Measurements from ENCODE around the gene ATN1.

The ATN1 gene

DNA sequence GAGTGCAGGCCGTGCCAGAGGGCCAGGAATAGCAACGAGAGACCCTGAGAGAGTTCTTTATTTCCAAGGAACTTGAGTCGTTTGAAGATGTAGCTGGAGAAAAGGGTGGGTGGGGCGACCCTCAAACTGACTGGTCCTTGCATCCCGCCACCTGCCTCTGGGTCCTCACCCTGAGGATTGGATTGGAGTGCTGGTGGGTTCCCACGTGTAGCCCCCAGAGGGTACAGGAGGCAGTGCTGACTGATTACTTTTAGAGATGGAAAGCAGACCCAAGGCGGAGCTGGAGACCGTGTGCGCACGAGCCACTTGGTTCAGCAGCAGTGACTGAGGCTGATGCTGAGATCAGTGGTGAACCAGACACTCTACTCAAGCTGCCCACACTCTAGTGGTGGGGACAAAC is 49.9 kb downstream of the ATN1 start:
- Histone ChIP-seq H3K27ac (replicated peaks) (no peak overlapping the region), H3K4me3 (replicated peaks; ENCODE audit: insufficient read depth, low read length) (no peak overlapping the region), H3K27me3 (ENCODE audit: insufficient read depth, poor library complexity, severe bottlenecking) (no peaks in the 10 kb centered on the region)
- no peak for DNase-seq (ENCODE audit: low read depth in 1 of 2, low spot score in 1 of 2)
- TF ChIP-seq, protein P1, sequence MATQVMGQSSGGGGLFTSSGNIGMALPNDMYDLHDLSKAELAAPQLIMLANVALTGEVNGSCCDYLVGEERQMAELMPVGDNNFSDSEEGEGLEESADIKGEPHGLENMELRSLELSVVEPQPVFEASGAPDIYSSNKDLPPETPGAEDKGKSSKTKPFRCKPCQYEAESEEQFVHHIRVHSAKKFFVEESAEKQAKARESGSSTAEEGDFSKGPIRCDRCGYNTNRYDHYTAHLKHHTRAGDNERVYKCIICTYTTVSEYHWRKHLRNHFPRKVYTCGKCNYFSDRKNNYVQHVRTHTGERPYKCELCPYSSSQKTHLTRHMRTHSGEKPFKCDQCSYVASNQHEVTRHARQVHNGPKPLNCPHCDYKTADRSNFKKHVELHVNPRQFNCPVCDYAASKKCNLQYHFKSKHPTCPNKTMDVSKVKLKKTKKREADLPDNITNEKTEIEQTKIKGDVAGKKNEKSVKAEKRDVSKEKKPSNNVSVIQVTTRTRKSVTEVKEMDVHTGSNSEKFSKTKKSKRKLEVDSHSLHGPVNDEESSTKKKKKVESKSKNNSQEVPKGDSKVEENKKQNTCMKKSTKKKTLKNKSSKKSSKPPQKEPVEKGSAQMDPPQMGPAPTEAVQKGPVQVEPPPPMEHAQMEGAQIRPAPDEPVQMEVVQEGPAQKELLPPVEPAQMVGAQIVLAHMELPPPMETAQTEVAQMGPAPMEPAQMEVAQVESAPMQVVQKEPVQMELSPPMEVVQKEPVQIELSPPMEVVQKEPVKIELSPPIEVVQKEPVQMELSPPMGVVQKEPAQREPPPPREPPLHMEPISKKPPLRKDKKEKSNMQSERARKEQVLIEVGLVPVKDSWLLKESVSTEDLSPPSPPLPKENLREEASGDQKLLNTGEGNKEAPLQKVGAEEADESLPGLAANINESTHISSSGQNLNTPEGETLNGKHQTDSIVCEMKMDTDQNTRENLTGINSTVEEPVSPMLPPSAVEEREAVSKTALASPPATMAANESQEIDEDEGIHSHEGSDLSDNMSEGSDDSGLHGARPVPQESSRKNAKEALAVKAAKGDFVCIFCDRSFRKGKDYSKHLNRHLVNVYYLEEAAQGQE (IDR thresholded peaks at IDR 0.05; ENCODE audit: insufficient replicate concordance, low read depth): no peak
- 0 out of 2 replicates have a peak, but pooled peaks have one; percentile 4 for TF ChIP-seq POLR2AphosphoS5 (IDR thresholded peaks at IDR 0.05; ENCODE audit: low read depth)

DNA sequence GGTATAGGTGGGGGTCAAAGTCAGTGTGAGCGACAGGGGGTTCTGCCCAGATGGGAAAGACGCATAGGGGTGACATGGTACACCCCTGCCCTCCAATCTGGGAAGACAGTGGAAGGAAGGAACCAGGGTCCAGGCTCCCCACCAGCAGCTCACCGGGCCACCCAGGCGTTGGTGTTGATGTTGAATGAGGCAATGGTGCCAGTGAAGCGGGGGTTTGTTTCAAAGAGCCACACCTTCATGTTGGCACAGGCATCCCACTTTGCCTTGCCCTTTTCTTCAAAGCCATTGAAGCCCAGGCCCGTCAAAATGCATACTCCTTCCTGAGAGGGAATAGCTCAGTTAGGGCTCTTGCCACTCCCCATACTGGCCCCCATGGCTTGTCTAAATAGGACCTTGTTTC is 50.4 kb downstream of the ATN1 start:
- Histone ChIP-seq H3K27ac (replicated peaks) (no peak overlapping the region; the same call in 1 of the 2 replicates), H3K27me3 (ENCODE audit: insufficient read depth, poor library complexity, severe bottlenecking) (no peaks in the 10 kb centered on the region), H3K4me3 (replicated peaks; ENCODE audit: insufficient read depth, low read length) (no peak overlapping the region)
- DNase-seq (ENCODE audit: low read depth in 1 of 2, low spot score in 1 of 2): no peak
- TF ChIP-seq POLR2AphosphoS5 (IDR thresholded peaks at IDR 0.05; ENCODE audit: low read depth) (no peak), SPI1 (IDR thresholded peaks at IDR 0.05; ENCODE audit: borderline replicate concordance, low read depth) (no peak), GABPA (IDR thresholded peaks at IDR 0.05; ENCODE audit: low read depth) (no peak)
- TF ChIP-seq, protein P1 (IDR thresholded peaks at IDR 0.05; ENCODE audit: insufficient replicate concordance, low read depth): no peak
- TF ChIP-seq, protein P2, sequence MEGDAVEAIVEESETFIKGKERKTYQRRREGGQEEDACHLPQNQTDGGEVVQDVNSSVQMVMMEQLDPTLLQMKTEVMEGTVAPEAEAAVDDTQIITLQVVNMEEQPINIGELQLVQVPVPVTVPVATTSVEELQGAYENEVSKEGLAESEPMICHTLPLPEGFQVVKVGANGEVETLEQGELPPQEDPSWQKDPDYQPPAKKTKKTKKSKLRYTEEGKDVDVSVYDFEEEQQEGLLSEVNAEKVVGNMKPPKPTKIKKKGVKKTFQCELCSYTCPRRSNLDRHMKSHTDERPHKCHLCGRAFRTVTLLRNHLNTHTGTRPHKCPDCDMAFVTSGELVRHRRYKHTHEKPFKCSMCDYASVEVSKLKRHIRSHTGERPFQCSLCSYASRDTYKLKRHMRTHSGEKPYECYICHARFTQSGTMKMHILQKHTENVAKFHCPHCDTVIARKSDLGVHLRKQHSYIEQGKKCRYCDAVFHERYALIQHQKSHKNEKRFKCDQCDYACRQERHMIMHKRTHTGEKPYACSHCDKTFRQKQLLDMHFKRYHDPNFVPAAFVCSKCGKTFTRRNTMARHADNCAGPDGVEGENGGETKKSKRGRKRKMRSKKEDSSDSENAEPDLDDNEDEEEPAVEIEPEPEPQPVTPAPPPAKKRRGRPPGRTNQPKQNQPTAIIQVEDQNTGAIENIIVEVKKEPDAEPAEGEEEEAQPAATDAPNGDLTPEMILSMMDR (IDR thresholded peaks at IDR 0.05; ENCODE audit: insufficient read depth, low read length): no peak

DNA sequence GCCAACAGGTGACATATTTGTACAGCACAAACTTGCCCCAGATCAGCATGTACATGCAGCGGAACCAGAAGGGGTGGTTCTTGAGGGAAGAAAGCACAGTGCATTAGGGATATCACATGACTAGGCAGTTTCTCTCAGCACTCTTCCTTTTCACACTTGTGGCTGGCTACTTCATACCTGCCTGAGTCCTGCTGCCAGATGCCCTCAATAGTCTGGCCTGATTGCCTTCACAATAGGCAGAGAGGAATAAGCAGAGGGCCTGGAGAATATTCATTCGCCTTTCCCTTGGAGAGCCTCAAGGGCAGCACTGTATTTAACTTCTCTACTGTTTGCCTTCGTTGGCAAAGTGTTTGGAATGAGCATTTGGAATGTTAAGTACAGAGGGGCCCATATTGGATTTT is 50.9 kb downstream of the ATN1 start:
- no peak for DNase-seq (ENCODE audit: low read depth in 1 of 2, low spot score in 1 of 2)
- TF ChIP-seq GABPA (IDR thresholded peaks at IDR 0.05; ENCODE audit: low read depth) (no peak), SPI1 (IDR thresholded peaks at IDR 0.05; ENCODE audit: borderline replicate concordance, low read depth) (no peak)
- TF ChIP-seq, protein P2 (IDR thresholded peaks at IDR 0.05; ENCODE audit: insufficient read depth, low read length): no peak
- H3K27ac ChIP-seq (replicated peaks): no peak overlapping the region; the same call in 1 of the 2 replicates
- H3K4me3 ChIP-seq (replicated peaks; ENCODE audit: insufficient read depth, low read length): no peak overlapping the region
- no peaks in the 10 kb centered on the region for H3K27me3 ChIP-seq (ENCODE audit: insufficient read depth, poor library complexity, severe bottlenecking)

DNA sequence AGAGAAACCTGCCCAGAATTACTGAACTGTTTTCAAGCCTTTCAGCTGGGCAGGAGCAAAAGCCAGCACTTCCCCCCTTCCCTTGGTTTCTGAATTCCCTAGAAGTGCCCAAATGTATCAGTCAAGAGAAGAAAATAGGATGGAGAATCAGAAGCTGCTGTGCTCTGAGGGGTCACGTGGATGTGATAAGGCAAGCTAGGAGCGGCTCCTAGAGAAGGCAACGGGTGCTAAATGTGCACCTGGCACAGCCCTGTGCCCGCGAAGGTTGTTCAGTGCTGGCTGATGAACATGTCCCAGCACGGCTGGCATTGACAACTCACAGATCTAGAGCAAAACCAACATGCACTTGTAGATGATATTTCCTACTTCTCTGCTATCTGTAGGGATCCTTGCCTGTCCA is 51.3 kb downstream of the ATN1 start:
- no peak overlapping the region for H3K4me3 ChIP-seq (replicated peaks; ENCODE audit: insufficient read depth, low read length)
- TF ChIP-seq GABPA (IDR thresholded peaks at IDR 0.05; ENCODE audit: low read depth): no peak
- TF ChIP-seq, protein P2 (IDR thresholded peaks at IDR 0.05; ENCODE audit: insufficient read depth, low read length): no peak
- TF ChIP-seq SPI1 (IDR thresholded peaks at IDR 0.05; ENCODE audit: borderline replicate concordance, low read depth): no peak
- TF ChIP-seq, protein P1 (IDR thresholded peaks at IDR 0.05; ENCODE audit: insufficient replicate concordance, low read depth): no peak
- TF ChIP-seq POLR2AphosphoS5 (IDR thresholded peaks at IDR 0.05; ENCODE audit: low read depth): peak; percentile 25; the same call in 1 of the 2 replicates
- no peaks in the 10 kb centered on the region for H3K27me3 ChIP-seq (ENCODE audit: insufficient read depth, poor library complexity, severe bottlenecking)
- no peak overlapping the region for H3K27ac ChIP-seq (replicated peaks)
- DNase-seq (ENCODE audit: low read depth in 1 of 2, low spot score in 1 of 2): no peak
